Coronary artery (tissue), 2 donors: Measurements from ENCODE around the gene ABLIM2.

Experiments used
- DNase-seq: peaks from one replicate; pipeline ENCODE4 v3.0.0-alpha.2; 2017; ENCODE audit warnings: low spot score
- H3K27ac ChIP-seq, 2 donors: fragments of 200-600 bp; sonication (generic); one replicate each; pipeline ENCODE4 v1.5.1; 2016 to 2019
- H3K4me3 ChIP-seq: fragments of 200-600 bp; sonication (generic); 2 replicates; pipeline ENCODE4 v1.5.1; 2016; ENCODE audit warnings: mild to moderate bottlenecking, moderate library complexity
- TF ChIP-seq, protein P1 (sequence below): fragments of 200-600 bp; sonication (generic); IDR thresholded peaks from one replicate; pipeline ENCODE4 v1.5.1; 2019; ENCODE audit warnings: antibody characterized with exemption

Gene ABLIM2

DNA sequence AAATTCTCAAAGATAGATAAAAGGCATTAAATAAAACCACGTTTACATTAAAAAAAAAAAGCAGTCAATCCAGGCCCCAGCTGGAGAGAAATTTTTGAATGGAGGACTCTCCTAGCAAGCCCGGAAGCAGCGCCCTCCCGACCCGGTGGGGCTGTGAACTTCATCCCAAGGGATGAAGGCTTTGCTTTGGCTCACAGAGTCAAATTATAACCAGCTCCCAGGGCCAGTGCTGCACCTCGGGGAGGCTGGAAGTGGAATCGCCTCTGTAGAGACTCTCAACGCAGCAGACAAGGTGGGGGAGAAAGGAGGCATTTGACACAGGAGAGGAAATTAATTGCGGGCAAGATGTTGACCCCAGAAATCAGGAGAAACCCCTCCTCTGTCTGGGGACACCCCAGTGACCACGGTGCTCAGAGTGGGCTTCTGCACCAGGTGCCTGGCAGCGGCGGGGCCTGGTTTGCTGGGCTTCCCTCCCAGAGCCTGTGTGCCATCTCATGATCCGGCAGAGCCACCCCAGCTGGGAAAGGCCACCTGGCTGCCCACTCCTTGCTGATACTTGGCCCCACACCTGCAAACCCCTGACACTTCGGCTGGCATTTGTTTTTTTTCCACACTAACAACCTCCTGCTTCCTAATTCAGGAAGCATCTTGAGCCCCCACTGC lies 71.7 kb downstream of the ABLIM2 start:
- TF ChIP-seq, protein P1, sequence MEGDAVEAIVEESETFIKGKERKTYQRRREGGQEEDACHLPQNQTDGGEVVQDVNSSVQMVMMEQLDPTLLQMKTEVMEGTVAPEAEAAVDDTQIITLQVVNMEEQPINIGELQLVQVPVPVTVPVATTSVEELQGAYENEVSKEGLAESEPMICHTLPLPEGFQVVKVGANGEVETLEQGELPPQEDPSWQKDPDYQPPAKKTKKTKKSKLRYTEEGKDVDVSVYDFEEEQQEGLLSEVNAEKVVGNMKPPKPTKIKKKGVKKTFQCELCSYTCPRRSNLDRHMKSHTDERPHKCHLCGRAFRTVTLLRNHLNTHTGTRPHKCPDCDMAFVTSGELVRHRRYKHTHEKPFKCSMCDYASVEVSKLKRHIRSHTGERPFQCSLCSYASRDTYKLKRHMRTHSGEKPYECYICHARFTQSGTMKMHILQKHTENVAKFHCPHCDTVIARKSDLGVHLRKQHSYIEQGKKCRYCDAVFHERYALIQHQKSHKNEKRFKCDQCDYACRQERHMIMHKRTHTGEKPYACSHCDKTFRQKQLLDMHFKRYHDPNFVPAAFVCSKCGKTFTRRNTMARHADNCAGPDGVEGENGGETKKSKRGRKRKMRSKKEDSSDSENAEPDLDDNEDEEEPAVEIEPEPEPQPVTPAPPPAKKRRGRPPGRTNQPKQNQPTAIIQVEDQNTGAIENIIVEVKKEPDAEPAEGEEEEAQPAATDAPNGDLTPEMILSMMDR: no peak
- H3K4me3 ChIP-seq: no peak overlapping the region
- no peak for DNase-seq
- no peak overlapping the region for H3K27ac ChIP-seq

DNA sequence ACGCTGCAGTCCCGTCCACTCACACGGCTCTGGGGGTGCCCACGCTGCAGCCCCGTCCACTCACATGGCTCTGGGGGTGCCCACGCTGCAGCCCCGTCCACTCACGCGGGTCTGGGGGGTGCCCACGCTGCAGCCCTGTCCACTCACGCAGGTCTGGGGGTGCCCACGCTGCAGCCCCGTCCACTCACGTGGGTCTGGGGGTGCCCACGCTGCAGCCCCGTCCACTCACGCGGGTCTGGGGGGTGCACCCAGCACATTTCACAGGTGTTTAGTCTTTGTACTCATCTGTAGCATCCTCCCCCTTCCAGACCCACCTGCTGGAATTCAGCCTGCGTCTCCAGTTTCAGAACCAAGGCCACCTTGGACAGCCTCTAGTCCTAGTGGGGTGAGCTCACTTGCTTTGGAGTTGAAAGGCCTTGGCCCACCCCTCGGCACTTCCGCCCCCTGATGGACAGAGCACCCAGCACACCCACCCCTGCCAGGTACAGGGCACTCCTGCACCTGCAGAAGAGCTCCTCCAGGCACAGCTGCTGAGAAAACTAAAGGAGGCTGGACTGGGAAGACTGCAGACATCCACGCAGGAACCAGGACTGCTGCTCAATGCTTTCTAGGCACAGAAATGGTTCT lies 73.0 kb downstream of the ABLIM2 start:
- Histone ChIP-seq H3K4me3 (no peak overlapping the region), H3K27ac (no peak overlapping the region)
- TF ChIP-seq, protein P1: no peak
- no peak for DNase-seq

DNA sequence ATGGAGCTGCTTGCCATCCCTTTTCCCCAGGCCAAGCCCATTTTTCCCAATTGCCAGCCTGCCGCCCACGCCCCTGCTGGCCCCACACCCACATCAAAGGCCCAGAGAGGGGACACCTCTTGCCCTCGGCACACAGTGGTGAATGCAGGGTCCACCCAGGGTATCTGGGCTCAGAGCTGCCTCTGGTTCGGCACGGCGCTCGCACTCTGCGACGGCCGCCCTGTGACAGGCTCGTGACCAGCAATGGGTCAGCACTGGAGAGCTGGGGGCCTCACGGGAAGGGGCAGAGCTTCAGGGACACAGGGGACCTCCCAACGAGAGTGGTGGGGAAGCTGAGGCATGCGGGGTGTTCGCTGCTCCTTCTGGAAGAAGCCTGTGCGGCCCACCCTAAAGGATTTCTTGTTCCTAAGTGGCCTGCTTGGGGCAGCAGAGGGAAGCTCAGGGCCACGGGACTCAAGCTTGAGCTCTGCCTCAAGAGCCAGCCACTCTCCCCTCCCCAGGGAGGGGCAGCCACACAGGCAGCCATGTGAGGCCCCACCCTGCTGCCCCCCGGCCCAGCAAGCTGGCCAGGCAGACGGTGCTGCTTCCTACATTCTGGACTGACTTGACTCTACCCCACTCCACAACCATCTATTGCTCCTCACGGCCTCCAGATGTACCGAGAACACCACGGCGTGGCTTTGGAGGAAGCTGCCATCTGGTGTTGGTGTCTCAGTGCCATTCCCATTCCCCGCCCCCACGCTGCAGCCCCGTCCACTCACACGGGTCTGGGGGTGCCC lies 73.7 kb downstream of the ABLIM2 start:
- TF ChIP-seq, protein P1: no peak
- Histone ChIP-seq H3K4me3 (no peak overlapping the region), H3K27ac (no peak overlapping the region)
- DNase-seq: no peak

DNA sequence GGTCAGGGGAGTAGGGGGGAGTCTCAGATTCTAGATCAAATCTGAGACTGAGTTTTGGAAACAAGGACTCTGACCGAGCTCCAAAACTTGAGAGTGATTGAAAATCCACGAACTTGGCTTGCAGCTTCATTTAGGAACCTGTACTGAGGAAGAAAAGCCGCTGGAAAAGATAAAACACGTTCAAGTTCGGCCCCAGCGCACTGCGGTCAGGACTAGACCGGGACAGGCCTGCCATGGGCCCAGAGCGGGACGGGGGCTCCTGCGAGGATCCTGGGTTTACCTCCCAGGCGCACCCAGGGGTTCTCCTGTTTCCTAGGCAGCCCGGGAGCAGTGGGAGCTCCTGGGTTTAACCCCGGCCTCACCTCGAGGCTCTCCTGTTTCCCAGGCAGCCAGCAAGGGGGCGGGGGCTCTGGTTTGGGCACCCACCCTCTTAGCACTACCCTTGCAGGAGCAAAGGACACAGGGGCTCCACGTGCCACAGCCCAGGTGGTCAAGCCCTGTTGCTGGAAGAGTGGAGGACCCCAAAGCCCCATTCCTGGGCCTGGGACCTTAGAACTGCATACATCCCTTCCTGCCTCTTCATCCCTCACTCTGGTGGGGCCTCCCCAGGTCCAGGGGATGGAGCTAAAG lies 74.5 kb downstream of the ABLIM2 start:
- no peak for DNase-seq
- Histone ChIP-seq H3K4me3 (no peak overlapping the region), H3K27ac (no peak overlapping the region)
- TF ChIP-seq, protein P1: no peak

DNA sequence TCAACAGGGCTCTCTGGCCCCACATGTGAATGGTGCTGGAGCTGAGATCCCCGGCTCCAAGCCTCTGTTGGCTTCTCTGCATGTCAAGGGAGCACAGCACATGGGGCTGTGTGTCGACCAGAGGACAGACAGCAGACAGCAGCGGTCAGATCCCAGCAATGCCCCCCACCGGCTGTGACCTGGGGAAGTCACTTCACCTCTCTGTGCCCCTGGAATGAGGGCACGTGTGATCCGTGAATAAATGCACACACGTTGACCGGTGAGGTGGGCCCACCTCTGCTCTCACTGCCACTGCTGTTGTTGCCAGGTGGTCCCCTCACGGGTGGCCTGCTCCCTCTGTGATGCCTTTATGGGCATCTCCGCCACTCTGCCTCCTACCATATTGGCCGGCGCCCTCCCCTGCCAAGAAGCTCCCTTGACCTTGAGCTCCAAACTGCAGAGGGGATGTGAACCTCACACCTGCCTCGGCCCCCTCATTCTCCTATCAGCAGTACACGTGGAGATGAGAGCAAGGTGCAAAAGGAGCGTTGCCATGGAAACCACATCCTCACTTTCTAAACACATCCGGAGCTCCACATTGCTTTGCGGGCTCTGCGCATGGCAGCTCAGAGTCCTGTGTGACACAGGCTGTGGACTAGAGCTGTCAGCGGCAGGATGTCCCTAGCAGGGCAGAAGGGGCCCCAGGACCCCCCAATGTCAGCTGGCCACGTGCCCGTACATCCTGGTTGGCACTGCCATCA lies 75.4 kb downstream of the ABLIM2 start:
- no peak for DNase-seq
- H3K27ac ChIP-seq: no peak overlapping the region
- no peak overlapping the region for H3K4me3 ChIP-seq
- TF ChIP-seq, protein P1: no peak

DNA sequence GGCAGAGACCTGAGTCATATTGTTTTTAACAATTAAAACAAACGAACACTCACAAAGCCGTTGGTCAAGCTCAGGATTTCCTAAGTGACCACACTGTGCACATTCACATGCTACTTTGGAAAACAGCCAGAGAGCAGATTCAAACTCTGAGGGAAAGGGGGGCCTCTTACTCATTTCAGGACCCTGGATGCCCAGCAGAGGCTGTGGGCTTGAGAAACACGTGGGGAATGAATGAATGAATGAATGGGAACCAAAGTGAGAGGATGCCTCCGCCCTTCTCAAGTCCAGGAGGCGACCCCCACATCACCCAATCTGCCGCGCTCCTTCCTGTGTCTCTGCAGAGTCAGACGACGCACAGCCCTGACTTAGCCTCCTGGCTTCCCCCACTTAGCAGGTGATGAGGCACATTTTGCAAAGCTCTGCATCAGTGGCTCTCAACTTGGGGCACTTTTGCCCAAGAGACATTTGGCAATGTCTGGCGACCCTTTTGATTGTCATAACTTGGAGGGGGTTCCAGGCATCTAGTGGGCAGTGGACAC lies 76.0 kb downstream of the ABLIM2 start:
- no peak overlapping the region for H3K27ac ChIP-seq
- no peak overlapping the region for H3K4me3 ChIP-seq
- no peak for DNase-seq
- TF ChIP-seq, protein P1: no peak
